A673 (cell line): ENCODE data around the gene FCHSD1. TPM values are rescaled to one million over a fixed set of nuclear protein-coding genes. Genes with fewer than 3 reads are reported as not detected.
A peak's percentile ranks its signal among the peaks of the same experiment; 100 is the strongest.

Source experiments
- BruUV-seq: library from RNA; stranded (reverse); fragments of 400-500 nt; replicated peaks from 2 replicates; lab custom pipeline; 2021; lab: Mats Ljungman, UMichigan
- CTCF ChIA-PET: fragments of 300-600 bp; sonication (Branson Sonifier 250); formaldehyde crosslinking; loops from one replicate; lab custom pipeline; 2022; ENCODE audit warnings: antibody characterized with exemption; lab: Charles Lee
- POLR2A ChIA-PET: fragments of 300-600 bp; sonication (Branson Sonifier 250); formaldehyde crosslinking; loops from one replicate; lab custom pipeline; 2022; ENCODE audit warnings: antibody characterized with exemption; ENCODE audit not compliant: low non-redundant PET; lab: Charles Lee
- DNase-seq: peaks from one replicate; pipeline ENCODE4 v3.0.0-alpha.2; 2015; ENCODE audit warnings: low spot score
- H3K27ac ChIP-seq: fragments of 200-600 bp; sonication (generic); 2 replicates; pipeline ENCODE4 v1.5.1; 2016; ENCODE audit warnings: mixed run types, low read depth, mild to moderate bottlenecking, mixed read lengths, antibody characterized with exemption, low read length; ENCODE audit not compliant: poor library complexity, severe bottlenecking
- H3K27me3 ChIP-seq: fragments of 200-600 bp; sonication (generic); replicated peaks from 2 replicates; pipeline ENCODE4 v1.6.1; 2017; ENCODE audit warnings: mixed run types, low read depth, mild to moderate bottlenecking, mixed read lengths, antibody characterized with exemption, low read length; ENCODE audit not compliant: insufficient read depth, poor library complexity
- H3K36me3 ChIP-seq: fragments of 200-600 bp; sonication (generic); 2 replicates; pipeline ENCODE4 v1.6.1; 2016; ENCODE audit warnings: mixed run types, mild to moderate bottlenecking, mixed read lengths, antibody characterized with exemption, low read length; ENCODE audit not compliant: insufficient read depth, poor library complexity, severe bottlenecking
- H3K4me1 ChIP-seq: fragments of 200-600 bp; sonication (generic); 2 replicates; pipeline ENCODE4 v1.6.1; 2017; ENCODE audit warnings: mixed run types, mild to moderate bottlenecking, mixed read lengths, antibody characterized with exemption, low read length; ENCODE audit not compliant: insufficient read depth, poor library complexity, severe bottlenecking
- H3K4me3 ChIP-seq: fragments of 200-600 bp; sonication (generic); 2 replicates; pipeline ENCODE4 v1.5.1; 2016; ENCODE audit warnings: low read depth, mixed run types, mild to moderate bottlenecking, mixed read lengths, low read length; ENCODE audit not compliant: poor library complexity, severe bottlenecking
- H3K9me3 ChIP-seq: fragments of 200-600 bp; sonication (generic); 2 replicates; pipeline ENCODE4 v1.6.1; 2016; ENCODE audit warnings: mixed run types, low read depth, mild to moderate bottlenecking, mixed read lengths, antibody characterized with exemption, low read length; ENCODE audit not compliant: poor library complexity, severe bottlenecking
- EZH2 ChIP-seq: fragments of 200-600 bp; sonication (generic); IDR thresholded peaks from 2 replicates; pipeline ENCODE4 v1.6.1; 2017; ENCODE audit warnings: borderline replicate concordance, low read depth, mild to moderate bottlenecking, mixed read lengths, antibody characterized with exemption, low read length; ENCODE audit not compliant: poor library complexity, severe bottlenecking
- intact Hi-C: fragments of 100-400 bp; cut with micrococcal nuclease; formaldehyde crosslinking; loops from one replicate; pipeline ENCODE4 v1.10.0; 2022; ENCODE audit not compliant: unreplicated experiment
- total RNA-seq: library from RNA; stranded (reverse); gene quantifications from 2 replicates; pipeline ENCODE4 v1.2.3, GENCODE V29; 2021
- TF ChIP-seq, protein P1 (sequence below): fragments of 300-800, 200-600 bp; sonication (generic); conservative IDR thresholded peaks from 2 replicates; pipeline ENCODE4 v1.5.1; 2017; ENCODE audit warnings: low read depth, mild to moderate bottlenecking, antibody characterized with exemption, low read length, moderate library complexity, mixed read lengths

Gene FCHSD1
- total RNA-seq, 1 experiment from 2014 or later, result 2.3 TPM

- DNase-seq, result peak; percentile 72
- ChIA-PET POLR2A (no interaction called here), CTCF (interaction anchor here (0.7 to 2.3 kb wide), 2 partner anchors 184 to 273 kb away, joined by 6 to 14 read pairs; partner anchors contain the start of genes PCDH1 and RNF14)
- intact Hi-C loops, result no loop called here
- no peaks in the 10 kb centered on the region for H3K9me3 ChIP-seq
- no TSS peak for BruUV-seq
- H3K27ac ChIP-seq, result no peak overlapping the region
- no peak overlapping the region for H3K4me3 ChIP-seq
- TF ChIP-seq, protein P1, sequence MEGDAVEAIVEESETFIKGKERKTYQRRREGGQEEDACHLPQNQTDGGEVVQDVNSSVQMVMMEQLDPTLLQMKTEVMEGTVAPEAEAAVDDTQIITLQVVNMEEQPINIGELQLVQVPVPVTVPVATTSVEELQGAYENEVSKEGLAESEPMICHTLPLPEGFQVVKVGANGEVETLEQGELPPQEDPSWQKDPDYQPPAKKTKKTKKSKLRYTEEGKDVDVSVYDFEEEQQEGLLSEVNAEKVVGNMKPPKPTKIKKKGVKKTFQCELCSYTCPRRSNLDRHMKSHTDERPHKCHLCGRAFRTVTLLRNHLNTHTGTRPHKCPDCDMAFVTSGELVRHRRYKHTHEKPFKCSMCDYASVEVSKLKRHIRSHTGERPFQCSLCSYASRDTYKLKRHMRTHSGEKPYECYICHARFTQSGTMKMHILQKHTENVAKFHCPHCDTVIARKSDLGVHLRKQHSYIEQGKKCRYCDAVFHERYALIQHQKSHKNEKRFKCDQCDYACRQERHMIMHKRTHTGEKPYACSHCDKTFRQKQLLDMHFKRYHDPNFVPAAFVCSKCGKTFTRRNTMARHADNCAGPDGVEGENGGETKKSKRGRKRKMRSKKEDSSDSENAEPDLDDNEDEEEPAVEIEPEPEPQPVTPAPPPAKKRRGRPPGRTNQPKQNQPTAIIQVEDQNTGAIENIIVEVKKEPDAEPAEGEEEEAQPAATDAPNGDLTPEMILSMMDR, result no peak
- TF ChIP-seq EZH2, result no peak
- no peaks in the 10 kb centered on the region for H3K36me3 ChIP-seq
- peaks cover 28% of the 10 kb centered on the region for H3K4me1 ChIP-seq
- H3K27me3 ChIP-seq, result no peaks in the 10 kb centered on the region
Measured at GRCh38 chr5:141695627-141696215, 44.5 kb upstream of the FCHSD1 start.

- intact Hi-C loops, result no loop called here
- no peaks in the 10 kb centered on the region for H3K9me3 ChIP-seq
- CTCF ChIA-PET, result interaction anchor here (0.7 kb wide), 1 partner anchor 184 kb away, joined by 9 read pairs; no protein-coding TSS in a partner anchor
- H3K4me1 ChIP-seq, result peaks cover 28% of the 10 kb centered on the region
- TF ChIP-seq, protein P1, result no peak
- no peak for TF ChIP-seq EZH2
- POLR2A ChIA-PET, result no interaction called here
- no peak for DNase-seq
- no peaks in the 10 kb centered on the region for H3K36me3 ChIP-seq
- no peak overlapping the region for H3K27ac ChIP-seq
- H3K4me3 ChIP-seq, result no peak overlapping the region
- H3K27me3 ChIP-seq, result no peaks in the 10 kb centered on the region
- BruUV-seq, result no TSS peak
Measured at GRCh38 chr5:141694479-141694878, 43.3 kb upstream of the FCHSD1 start.

GRCh38 chr5:141692919-141693725 lies 41.9 kb upstream of the FCHSD1 start:
- peak overlapping the region; percentile 44 for H3K4me3 ChIP-seq
- CTCF ChIA-PET, result interaction anchor here (0.6 to 2.7 kb wide), 8 partner anchors 8 to 297 kb away, joined by 3 to 47 read pairs (median 6); partner anchors contain the start of gene PCDH1
- peak; percentile 90 for DNase-seq
- H3K27ac ChIP-seq, result peak overlapping the region; percentile 43
- H3K27me3 ChIP-seq, result no peaks in the 10 kb centered on the region
- H3K36me3 ChIP-seq, result no peaks in the 10 kb centered on the region
- POLR2A ChIA-PET, result interaction anchor here (0.6 kb wide), 2 partner anchors 13 to 267 kb away, joined by 3 to 4 read pairs; no protein-coding TSS in a partner anchor
- intact Hi-C loops, result loop anchor here (1.0 to 2.0 kb wide), 4 partner anchors 186 to 452 kb away; partner anchors contain the start of gene RNF14
- peaks cover 28% of the 10 kb centered on the region for H3K4me1 ChIP-seq
- TF ChIP-seq, protein P1, result no peak
- TF ChIP-seq EZH2, result no peak
- BruUV-seq, result no TSS peak
- H3K9me3 ChIP-seq, result no peaks in the 10 kb centered on the region
